ENCODE measurements around the gene NECAB3. TPM values are rescaled to one million over a fixed set of nuclear protein-coding genes. Genes with fewer than 3 reads are reported as not detected.

Gene NECAB3
- total and polyA plus RNA-seq, 4 donors = 10.5 to 14.8 (median 11.1) TPM

DNA sequence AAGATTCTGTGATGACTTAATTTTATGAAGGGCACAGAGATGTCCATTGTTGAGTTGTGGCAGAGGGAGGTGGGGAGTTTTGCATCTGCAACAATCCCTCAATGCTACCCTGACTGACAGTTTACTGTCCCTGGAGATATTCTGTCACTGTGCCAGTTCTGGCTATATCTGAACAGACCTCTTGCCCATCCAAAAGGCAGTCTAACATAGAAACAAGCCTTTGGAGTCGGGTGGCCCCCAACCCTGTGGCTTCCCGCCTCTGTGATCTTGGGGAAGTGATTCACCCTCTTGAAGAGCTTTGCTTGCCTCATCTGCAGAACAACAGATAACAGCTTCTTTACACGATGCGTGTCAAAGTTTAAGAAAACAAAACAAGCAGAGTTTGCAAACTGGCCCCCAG, 15.7 kb upstream of the NECAB3 start:
- TF ChIP-seq TAF1 (conservative IDR thresholded peaks at IDR 0.05) = no peak
- no peak for TF ChIP-seq HNF4G (IDR thresholded peaks at IDR 0.05)
- no peak for TF ChIP-seq FOXA1 (IDR thresholded peaks at IDR 0.05)
- TF ChIP-seq RAD21 (IDR thresholded peaks at IDR 0.05) = no peak
- no peak for TF ChIP-seq FOXA2 (IDR thresholded peaks at IDR 0.05)
- TF ChIP-seq, protein P1, sequence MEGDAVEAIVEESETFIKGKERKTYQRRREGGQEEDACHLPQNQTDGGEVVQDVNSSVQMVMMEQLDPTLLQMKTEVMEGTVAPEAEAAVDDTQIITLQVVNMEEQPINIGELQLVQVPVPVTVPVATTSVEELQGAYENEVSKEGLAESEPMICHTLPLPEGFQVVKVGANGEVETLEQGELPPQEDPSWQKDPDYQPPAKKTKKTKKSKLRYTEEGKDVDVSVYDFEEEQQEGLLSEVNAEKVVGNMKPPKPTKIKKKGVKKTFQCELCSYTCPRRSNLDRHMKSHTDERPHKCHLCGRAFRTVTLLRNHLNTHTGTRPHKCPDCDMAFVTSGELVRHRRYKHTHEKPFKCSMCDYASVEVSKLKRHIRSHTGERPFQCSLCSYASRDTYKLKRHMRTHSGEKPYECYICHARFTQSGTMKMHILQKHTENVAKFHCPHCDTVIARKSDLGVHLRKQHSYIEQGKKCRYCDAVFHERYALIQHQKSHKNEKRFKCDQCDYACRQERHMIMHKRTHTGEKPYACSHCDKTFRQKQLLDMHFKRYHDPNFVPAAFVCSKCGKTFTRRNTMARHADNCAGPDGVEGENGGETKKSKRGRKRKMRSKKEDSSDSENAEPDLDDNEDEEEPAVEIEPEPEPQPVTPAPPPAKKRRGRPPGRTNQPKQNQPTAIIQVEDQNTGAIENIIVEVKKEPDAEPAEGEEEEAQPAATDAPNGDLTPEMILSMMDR (IDR thresholded peaks at IDR 0.05; ENCODE audit: low read depth, low read length, missing input control) = no peak
- TF ChIP-seq, protein P2, sequence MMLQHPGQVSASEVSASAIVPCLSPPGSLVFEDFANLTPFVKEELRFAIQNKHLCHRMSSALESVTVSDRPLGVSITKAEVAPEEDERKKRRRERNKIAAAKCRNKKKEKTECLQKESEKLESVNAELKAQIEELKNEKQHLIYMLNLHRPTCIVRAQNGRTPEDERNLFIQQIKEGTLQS (IDR thresholded peaks at IDR 0.05) = no peak
- TF ChIP-seq NR2F2 (IDR thresholded peaks at IDR 0.05) = no peak
- TF ChIP-seq GABPA (IDR thresholded peaks at IDR 0.05 in 1 of 2, conservative IDR thresholded peaks at IDR 0.05 in 1 of 2) = no peak
- TF ChIP-seq, protein P3, sequence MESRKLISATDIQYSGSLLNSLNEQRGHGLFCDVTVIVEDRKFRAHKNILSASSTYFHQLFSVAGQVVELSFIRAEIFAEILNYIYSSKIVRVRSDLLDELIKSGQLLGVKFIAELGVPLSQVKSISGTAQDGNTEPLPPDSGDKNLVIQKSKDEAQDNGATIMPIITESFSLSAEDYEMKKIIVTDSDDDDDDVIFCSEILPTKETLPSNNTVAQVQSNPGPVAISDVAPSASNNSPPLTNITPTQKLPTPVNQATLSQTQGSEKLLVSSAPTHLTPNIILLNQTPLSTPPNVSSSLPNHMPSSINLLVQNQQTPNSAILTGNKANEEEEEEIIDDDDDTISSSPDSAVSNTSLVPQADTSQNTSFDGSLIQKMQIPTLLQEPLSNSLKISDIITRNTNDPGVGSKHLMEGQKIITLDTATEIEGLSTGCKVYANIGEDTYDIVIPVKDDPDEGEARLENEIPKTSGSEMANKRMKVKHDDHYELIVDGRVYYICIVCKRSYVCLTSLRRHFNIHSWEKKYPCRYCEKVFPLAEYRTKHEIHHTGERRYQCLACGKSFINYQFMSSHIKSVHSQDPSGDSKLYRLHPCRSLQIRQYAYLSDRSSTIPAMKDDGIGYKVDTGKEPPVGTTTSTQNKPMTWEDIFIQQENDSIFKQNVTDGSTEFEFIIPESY (IDR thresholded peaks at IDR 0.05) = no peak
- TF ChIP-seq JUND (IDR thresholded peaks at IDR 0.05) = no peak
- TF ChIP-seq RXRA (IDR thresholded peaks at IDR 0.05) = no peak
- no peak for TF ChIP-seq SP1 (IDR thresholded peaks at IDR 0.05)
- no peak for TF ChIP-seq YY1 (IDR thresholded peaks at IDR 0.05)
- TF ChIP-seq, protein P4, sequence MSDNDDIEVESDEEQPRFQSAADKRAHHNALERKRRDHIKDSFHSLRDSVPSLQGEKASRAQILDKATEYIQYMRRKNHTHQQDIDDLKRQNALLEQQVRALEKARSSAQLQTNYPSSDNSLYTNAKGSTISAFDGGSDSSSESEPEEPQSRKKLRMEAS (IDR thresholded peaks at IDR 0.05) = no peak
- H3K27me3 ChIP-seq (ENCODE audit: control insufficient read depth in 4 of 4, insufficient read depth in 4 of 4, low read length in 3 of 4) = no peaks in the 10 kb centered on the region
- no peak overlapping the region for H3K4me3 ChIP-seq (ENCODE audit: low read depth in 1 of 3, low read length in 3 of 3)
- WGBS = 55% methylated on average over 4 of the region's 4 CpGs
- H3K36me3 ChIP-seq (ENCODE audit: control insufficient read depth in 4 of 4, insufficient read depth in 3 of 4, low read depth in 1 of 4, low read length in 3 of 4) = no peaks in the 10 kb centered on the region
- no peak overlapping the region for H3K27ac ChIP-seq (ENCODE audit: low read depth in 1 of 2, low read length in 2 of 2)
- H3K4me1 ChIP-seq (ENCODE audit: control insufficient read depth in 4 of 4, insufficient read depth in 4 of 4, low read length in 3 of 4) = peaks cover 2 to 14% (median 8%) of the 10 kb centered on the region in 4 donors
- no peaks in the 10 kb centered on the region for H3K9me3 ChIP-seq (ENCODE audit: control insufficient read depth in 4 of 4, low read length in 3 of 4)
- peak; percentile 64 for DNase-seq (ENCODE audit: low spot score)
- H3K9ac ChIP-seq (ENCODE audit: low read depth in 1 of 2, low read length in 2 of 2) = no peak overlapping the region

DNA sequence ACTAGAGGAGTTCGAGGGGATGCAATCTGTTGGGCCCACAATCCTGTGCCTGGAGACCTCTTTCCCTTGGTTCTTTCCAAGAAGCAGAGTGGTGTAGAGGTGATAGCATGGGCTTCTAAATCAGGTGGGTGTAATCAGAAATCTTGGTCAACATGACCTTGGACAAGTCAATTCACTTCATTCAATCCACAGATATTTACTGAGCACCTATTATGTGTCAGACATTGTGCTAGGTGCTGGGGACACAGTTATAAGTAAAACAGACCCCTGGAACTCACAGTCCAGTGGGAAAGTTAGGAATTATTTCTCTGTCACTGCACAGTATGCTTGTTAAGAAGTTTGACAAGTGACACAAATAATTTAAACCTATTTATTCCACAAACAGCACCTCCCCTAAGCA, 15.3 kb upstream of the NECAB3 start:
- Histone ChIP-seq H3K36me3 (ENCODE audit: control insufficient read depth in 4 of 4, insufficient read depth in 3 of 4, low read depth in 1 of 4, low read length in 3 of 4) (no peaks in the 10 kb centered on the region), H3K9me3 (ENCODE audit: control insufficient read depth in 4 of 4, low read length in 3 of 4) (no peaks in the 10 kb centered on the region), H3K27ac (ENCODE audit: low read depth in 1 of 2, low read length in 2 of 2) (no peak overlapping the region), H3K27me3 (ENCODE audit: control insufficient read depth in 4 of 4, insufficient read depth in 4 of 4, low read length in 3 of 4) (no peaks in the 10 kb centered on the region), H3K4me3 (ENCODE audit: low read depth in 1 of 3, low read length in 3 of 3) (no peak overlapping the region), H3K9ac (ENCODE audit: low read depth in 1 of 2, low read length in 2 of 2) (no peak overlapping the region), H3K4me1 (ENCODE audit: control insufficient read depth in 4 of 4, insufficient read depth in 4 of 4, low read length in 3 of 4) (peaks cover 2 to 14% (median 8%) of the 10 kb centered on the region in 4 donors)
- DNase-seq (ENCODE audit: low spot score) = no peak
- 97% methylated on average over 1 of the region's 1 CpG for WGBS
- TF ChIP-seq HNF4G (IDR thresholded peaks at IDR 0.05) (no peak), EGR1 (IDR thresholded peaks at IDR 0.05; ENCODE audit: low read depth in 2 of 2) (no peak), SP1 (IDR thresholded peaks at IDR 0.05) (no peak), FOXA2 (IDR thresholded peaks at IDR 0.05) (no peak), NR2F2 (IDR thresholded peaks at IDR 0.05) (no peak), RXRA (IDR thresholded peaks at IDR 0.05) (no peak), FOXA1 (IDR thresholded peaks at IDR 0.05) (no peak)
- TF ChIP-seq, protein P5, sequence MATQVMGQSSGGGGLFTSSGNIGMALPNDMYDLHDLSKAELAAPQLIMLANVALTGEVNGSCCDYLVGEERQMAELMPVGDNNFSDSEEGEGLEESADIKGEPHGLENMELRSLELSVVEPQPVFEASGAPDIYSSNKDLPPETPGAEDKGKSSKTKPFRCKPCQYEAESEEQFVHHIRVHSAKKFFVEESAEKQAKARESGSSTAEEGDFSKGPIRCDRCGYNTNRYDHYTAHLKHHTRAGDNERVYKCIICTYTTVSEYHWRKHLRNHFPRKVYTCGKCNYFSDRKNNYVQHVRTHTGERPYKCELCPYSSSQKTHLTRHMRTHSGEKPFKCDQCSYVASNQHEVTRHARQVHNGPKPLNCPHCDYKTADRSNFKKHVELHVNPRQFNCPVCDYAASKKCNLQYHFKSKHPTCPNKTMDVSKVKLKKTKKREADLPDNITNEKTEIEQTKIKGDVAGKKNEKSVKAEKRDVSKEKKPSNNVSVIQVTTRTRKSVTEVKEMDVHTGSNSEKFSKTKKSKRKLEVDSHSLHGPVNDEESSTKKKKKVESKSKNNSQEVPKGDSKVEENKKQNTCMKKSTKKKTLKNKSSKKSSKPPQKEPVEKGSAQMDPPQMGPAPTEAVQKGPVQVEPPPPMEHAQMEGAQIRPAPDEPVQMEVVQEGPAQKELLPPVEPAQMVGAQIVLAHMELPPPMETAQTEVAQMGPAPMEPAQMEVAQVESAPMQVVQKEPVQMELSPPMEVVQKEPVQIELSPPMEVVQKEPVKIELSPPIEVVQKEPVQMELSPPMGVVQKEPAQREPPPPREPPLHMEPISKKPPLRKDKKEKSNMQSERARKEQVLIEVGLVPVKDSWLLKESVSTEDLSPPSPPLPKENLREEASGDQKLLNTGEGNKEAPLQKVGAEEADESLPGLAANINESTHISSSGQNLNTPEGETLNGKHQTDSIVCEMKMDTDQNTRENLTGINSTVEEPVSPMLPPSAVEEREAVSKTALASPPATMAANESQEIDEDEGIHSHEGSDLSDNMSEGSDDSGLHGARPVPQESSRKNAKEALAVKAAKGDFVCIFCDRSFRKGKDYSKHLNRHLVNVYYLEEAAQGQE (IDR thresholded peaks at IDR 0.05) = no peak
- TF ChIP-seq, protein P4 (IDR thresholded peaks at IDR 0.05) = no peak
- TF ChIP-seq, protein P1 (IDR thresholded peaks at IDR 0.05; ENCODE audit: low read depth, low read length, missing input control) = no peak
